ENCODE results near the gene RASD2.

Gene RASD2

DNA sequence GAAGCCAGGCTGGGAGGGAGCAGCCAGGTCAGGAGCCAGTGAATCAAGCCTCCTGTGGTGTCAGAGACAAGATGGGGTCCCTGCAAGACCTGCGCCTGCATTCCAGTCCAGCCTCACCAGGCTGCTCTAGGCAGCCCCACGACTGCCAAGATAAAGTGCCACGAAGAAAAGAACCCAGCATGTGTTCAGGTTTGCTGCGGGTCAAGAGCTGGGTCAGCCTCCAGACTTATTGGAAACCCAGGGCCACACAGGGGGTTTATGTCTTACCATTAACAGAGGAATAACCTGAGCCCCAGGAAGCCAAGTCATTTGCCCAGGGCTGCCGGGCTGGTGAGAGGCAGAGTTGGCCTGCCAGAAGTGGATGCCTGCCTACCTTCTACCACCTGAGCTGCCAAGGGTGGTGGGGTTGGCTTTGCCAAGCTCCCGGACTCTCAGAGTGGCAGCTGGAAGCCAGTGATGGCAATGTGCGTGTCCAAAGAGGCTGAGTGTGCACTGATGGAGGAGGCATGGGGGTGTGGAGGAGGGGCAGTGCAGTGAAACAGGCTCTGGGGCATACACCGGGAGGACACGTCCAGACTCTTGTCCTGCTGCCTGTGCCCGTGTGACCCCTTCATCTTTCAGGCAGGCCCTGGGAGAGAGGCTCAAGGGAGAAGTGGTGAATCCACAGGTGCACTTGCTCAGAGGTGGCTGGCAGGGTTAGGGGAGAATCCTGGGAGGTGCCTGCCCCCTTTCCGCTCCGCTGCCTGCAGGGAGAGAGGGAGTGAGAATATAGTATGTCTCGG, 1.7 kb downstream of the RASD2 start:
- no peak for DNase-seq

DNA sequence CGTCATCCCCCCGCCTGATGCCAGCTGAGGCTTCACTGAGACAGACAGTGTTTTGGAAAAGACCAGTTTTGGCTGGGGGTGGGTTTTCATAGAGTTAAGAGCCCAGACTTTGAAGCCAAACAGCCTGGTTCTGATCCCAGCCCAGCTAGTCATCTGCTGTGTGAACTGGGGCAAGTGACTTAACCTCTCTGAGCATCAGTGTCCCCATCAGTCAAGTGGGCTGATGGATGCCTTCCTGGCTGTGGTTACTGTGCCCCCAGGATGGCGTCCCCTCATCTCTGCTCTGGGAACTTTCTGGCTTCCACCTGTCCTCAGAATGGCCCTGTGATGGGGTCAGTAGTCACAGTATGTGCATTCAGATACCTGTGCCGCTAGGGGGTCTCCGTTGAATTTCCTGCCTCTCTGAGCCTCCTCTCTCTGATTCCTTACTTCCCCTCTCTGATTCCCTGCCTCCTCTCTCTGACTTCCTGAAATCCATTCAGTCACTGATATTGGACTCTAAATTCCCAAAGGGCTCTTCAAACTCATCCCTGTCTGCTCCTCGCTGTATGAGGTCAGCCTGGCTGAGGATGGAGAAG, 2.4 kb downstream of the RASD2 start:
- DNase-seq, result no peak

DNA sequence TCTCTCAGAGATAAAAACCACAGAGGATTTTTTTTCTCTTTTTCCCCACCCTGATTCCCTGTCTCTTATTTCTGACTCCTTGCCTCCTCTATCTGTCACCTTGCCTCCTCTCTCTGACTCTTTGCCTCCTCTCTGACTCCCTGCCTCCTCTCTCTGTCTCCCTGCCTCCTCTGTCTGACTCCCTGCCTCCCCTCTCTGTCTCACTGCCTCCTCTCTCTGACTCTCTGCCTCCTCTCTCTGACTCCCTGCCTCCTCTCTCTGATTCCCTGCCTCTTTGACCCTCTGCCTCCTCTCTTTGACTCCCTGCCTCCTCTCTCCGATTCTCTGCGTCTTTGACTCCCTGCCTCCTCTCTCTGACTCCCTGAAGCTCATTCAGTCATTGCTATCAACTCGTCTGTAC, 3.1 kb downstream of the RASD2 start:
- no peak for DNase-seq

DNA sequence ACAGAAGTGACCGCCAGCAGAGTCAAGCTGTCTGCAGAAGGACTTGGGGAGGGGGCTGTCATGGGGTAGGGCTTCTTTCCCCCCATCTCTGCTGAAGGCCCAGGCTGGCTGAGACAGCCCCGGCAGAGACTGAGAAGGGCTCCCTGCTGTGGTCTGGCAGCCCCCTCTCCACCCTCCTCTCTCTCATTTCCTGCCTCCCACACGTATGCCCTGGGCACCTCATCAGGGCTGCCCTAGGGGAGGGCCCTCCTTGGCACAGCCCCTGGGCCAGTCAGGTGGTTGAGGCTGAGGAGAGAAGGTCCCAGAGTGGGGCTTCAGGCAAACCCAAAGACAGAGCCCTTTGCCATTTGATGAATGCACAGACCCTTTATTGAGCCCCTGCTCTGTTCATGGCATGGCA, 3.6 kb downstream of the RASD2 start:
- no peak for DNase-seq

DNA sequence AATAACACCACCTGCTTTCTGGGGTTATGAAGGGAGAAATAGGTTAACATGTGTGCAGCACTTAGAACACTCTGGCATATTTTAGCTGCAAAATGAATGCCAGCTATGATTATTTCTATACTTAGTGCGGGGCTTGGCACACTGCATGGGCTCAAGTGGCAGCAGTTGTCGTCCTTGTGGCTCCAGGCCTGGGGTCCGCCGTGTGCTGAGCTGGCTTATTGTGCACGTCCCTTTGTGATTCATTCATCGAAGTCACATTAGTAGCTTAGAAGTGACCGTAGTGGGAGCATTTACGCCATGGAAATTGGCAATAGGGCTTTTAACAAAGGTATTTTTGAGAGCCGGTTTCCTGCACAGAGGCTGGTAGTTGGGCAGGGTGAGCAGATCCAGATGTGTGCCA, 4.2 kb downstream of the RASD2 start:
- DNase-seq, result no peak

DNA sequence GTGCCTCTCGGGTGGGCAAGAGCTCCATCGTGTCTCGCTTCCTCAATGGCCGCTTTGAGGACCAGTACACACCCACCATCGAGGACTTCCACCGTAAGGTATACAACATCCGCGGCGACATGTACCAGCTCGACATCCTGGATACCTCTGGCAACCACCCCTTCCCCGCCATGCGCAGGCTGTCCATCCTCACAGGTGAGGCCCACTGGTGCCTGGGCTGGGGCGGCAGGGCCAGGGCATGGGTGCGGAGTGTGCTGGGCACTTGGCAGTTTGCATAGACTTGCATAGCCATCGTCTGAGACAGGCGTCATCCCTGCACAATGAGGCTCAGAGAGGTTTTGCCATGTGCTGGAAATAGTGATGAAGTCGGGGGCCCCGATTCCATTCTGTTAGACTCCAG, 6.3 kb downstream of the RASD2 start:
- no peak for DNase-seq

DNA sequence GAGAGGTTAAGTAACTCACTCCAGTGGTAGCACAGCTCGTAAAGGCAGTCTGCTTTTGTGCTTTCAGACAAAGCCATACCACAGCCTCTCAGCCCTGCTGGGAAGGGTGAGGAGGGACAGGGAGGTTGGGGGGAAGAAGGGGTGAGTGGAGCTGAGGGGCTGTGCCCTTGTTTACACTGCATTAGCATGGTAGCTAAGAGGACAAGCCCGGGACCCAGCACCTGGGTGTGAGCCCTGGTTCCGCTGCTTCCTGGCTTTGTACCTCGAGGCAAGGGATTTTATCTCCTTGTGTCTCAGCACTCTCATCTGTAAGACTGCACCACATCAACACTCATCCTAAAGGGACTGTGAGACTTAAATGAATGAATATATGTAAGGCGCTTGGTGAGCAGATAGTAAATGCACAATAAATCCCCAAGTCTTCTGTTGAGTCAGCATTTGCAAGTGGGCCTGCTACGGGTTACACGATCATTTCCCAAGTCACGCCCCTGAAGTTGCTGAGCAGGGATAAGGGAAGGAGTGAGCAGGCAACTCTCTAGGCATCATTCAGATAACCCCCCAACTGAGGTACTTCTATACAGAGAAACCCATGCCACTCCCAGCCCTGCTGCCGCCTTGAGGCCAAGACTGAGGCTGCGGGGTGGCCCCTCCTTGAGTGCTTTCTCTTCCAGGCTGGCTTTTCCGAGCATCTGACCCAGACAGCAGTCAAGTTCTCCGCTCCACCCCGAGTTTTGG, 7.5 kb downstream of the RASD2 start:
- no peak for DNase-seq

DNA sequence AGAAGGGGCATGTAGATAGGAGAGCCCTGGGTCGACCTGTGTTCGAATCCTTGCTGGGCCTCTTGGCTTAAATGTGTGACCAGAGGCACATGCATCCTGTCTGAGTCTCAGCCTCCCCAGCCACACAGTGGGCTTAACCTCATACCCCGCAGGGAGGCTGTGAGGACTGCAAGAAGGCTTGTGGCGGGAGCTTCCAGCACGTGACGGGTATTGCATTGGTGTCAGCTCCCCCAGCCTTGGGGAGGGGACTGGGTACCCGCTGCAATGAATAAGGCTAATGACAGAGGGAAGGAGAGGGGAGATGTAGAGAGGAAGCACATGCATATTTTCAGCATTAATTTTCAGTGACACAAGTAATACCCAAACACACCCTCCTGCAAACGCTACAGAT, 8.1 kb downstream of the RASD2 start:
- no peak for DNase-seq

DNA sequence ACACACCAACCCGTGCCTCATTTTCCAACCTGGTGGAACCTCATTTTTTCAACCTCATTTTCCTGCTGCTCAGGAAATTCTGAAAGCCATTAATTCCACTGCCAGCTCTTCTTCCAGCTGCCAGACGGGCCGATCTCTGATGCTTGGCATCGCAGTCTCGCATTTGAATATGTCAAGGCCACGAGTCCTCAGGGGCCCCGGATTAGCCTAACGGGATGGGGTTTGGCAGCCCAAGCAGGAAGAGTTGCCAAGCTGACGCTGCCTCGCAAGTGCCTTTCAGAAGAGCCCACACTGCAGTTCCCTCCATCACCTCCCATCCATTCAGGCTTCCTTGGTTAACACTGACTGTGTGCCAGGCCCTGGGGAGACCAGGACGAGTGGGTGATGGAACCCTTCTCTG, 8.7 kb downstream of the RASD2 start:
- peak; percentile 80 for DNase-seq

DNA sequence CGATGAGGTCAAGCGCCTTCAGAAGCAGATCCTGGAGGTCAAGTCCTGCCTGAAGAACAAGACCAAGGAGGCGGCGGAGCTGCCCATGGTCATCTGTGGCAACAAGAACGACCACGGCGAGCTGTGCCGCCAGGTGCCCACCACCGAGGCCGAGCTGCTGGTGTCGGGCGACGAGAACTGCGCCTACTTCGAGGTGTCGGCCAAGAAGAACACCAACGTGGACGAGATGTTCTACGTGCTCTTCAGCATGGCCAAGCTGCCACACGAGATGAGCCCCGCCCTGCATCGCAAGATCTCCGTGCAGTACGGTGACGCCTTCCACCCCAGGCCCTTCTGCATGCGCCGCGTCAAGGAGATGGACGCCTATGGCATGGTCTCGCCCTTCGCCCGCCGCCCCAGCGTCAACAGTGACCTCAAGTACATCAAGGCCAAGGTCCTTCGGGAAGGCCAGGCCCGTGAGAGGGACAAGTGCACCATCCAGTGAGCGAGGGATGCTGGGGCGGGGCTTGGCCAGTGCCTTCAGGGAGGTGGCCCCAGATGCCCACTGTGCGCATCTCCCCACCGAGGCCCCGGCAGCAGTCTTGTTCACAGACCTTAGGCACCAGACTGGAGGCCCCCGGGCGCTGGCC, 11.0 kb downstream of the RASD2 start:
- no peak for DNase-seq

DNA sequence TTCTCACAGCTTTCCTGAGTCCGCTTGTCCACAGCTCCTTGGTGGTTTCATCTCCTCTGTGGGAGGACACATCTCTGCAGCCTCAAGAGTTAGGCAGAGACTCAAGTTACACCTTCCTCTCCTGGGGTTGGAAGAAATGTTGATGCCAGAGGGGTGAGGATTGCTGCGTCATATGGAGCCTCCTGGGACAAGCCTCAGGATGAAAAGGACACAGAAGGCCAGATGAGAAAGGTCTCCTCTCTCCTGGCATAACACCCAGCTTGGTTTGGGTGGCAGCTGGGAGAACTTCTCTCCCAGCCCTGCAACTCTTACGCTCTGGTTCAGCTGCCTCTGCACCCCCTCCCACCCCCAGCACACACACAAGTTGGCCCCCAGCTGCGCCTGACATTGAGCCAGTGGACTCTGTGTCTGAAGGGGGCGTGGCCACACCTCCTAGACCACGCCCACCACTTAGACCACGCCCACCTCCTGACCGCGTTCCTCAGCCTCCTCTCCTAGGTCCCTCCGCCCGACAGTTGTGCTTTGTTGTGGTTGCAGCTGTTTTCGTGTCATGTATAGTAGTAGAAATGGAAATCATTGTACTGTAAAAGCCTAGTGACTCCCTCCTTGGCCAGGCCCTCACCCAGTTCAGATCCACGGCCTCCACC, 11.7 kb downstream of the RASD2 start:
- no peak for DNase-seq

DNA sequence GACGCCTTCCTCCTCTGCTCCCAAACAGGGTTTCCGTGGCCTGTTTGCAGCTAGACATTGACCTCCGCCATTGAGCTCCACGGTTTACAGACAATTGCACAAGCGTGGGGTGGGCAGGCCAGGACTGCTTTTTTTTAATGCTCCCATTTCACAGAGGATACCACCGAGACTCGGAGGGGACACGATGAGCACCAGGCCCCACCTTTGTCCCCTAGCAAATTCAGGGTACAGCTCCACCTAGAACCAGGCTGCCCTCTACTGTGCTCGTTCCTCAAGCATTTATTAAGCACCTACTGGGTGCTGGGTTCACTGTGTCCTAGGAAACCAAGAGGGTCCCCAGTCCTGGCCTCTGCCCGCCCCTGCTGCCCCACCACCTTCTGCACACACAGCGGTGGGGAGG, 12.2 kb downstream of the RASD2 start:
- DNase-seq, result no peak

DNA sequence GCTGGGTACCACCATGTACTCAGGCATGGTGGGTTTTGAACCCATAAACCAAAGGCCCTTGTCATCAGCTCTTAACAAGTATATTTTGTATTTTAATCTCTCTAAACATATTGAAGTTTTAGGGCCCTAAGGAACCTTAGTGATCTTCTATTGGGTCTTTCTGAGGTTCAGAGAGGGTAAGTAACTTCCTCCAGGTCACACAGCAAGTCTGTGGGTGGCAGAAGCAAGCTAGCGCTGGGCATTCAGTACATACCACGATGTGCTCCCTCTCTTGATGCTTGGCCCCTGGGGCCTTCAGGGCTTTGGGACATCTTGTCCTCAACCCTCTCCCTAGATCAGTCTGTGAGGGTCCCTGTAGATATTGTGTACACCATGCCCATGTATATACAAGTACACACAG, 12.7 kb downstream of the RASD2 start:
- no peak for DNase-seq

DNA sequence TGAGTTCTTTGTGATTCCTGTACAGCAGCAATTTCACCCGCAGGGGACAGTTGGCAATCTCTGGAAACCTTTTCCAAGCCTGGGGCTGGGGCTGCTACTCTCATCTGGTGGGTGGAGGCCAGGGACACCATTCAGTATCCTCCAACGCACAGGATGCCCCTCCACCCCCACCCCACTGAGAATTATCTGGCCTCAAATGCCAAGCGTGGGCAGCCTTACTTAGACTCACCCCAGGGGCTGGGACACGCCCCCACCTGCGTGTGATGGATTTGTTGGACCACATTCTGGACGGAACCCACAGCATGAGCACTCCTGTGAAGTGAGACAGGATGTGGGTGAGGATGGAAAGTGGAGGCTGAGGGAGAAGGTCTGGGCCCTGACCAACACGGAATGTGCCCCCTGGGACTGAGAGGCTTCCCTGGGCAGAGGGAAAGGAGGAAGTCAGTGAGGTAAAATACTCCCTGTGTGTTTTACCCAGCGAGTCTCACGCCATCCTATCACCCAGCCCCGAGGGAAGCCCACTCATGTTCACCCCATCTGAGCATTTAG, 13.7 kb downstream of the RASD2 start:
- no peak for DNase-seq

DNA sequence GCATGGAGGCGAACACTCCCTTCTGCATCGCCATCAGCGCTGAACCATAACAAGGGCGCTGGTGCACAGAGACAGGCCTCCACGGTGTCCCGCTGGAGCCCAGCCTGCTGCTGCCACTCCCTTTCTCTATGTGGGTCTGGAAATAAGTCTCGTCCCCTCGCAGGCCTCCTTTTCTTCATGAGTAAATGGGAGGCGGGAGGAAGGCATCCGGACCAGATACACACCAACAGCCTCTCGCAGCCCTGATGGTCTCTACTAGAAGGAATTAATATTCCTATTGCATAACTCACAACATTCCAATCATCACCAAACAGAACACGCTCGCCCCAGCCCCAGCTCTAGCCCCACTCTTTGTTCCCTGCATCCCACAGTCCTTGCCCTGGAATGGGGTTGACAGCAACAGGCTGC, 14.9 kb downstream of the RASD2 start:
- no peak for DNase-seq

DNA sequence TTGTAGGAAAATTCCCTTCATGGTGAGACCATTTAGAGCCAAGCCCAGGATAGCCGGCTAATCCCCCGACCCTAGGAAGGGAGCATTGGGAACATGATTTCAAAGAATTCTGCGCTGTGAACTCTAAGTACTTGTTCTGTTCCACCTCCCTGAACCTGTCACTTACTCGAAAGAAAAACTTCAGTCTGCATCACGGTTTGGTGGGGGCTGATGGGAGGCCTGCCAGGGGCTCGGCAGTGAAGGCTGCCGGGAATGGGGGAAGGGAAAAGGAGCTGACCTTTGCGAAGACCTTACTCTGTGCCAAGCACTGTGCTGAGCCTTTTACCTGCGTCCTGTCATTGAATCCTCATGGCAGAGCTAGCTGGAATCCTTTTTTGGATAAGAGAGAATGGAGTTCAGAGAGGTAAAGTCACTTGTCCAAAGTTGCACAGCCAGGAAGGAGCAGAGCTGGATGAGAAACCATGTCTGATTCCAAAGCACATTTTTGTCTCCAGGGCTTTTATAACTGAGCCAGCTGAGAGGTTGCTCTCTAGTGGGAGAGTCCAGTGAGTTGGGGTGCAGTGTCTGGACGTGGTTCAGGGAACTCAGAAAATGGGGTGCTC, 15.4 kb downstream of the RASD2 start:
- DNase-seq, result no peak

DNA sequence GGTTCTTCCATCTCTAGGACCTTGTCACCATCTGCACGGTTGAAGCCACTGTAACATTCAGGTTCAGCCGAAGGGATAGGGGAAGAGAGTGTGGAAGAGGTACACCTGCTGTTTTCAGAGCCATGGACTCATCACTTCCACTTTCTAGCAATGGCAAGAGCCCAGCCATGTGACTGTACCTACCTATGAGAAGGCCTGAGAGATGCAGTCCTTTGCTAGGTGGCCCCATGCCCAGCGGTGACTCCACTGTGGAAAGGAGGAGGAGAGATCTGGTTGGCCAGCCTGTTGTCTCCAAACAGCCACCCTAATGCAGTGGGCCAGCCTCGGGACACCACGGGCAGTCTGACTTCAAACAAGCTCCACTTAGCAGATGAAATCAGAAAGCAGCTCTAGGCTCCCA, 16.0 kb downstream of the RASD2 start:
- no peak for DNase-seq

DNA sequence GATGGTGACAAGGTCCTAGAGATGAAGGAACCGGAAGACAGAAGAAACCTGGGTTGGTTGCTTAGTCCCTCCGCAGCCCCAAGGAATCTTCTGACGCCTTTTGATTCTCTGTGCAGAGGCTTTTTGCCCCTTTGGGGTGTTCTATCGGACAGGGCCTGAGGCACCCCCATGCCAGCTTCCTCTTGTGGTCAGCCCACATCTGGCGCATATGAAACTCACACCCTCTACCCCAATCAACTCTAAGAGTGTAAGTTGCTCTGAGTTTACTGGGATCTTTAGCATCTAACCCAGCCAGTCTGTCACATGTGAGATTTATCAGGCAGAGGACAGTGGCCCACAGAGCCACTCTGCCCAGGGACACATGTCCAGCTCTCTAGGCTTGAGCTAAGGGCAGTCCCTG, 17.4 kb downstream of the RASD2 start:
- no peak for DNase-seq

DNA sequence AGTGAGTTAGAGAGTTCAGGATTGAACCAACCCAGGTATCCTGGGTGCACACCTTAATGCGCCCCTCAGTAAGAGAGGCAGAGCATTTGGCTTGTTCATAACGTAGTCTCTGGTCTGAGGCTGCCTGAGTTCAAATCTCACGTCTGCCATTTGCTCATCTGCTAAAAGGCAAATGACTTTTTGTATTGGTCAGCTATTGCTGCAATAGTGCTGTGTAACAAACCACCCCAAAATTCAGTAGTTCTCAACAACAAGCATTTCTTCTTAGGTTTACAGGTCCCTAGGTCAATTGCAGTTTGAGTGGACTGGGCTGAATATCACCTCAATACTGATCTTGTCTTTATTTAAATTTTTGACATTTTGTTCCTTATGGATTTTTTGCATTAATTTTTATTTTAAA, 18.1 kb downstream of the RASD2 start:
- no peak for DNase-seq

DNA sequence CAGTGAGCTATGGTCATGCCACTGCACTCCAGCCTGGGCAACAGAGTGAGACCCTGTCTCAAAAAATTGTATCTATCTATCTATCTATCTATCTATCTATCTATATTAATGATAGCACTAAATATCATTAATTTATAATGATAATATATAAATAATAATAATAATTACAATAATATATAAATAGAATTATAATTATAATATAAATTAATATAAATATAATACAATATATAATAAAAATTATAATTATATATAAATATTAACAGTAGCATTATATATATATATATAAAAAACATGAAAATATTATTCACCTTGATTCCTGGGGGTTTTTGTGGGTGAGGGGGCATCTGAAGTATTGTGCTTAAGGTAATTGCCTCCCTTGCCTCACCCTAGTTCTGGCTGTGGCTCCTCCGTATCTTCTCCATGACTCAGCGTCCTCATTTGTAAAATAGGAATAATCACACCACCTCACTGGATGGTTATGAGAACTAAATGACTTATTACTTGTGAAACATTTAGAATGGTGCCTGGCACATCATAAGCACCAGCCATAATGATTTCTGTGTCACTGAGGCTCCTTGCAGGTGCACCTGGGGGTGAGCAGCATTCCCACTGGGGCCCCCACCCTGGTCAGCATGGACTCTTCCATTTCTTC, 18.8 kb downstream of the RASD2 start:
- no peak for DNase-seq

DNA sequence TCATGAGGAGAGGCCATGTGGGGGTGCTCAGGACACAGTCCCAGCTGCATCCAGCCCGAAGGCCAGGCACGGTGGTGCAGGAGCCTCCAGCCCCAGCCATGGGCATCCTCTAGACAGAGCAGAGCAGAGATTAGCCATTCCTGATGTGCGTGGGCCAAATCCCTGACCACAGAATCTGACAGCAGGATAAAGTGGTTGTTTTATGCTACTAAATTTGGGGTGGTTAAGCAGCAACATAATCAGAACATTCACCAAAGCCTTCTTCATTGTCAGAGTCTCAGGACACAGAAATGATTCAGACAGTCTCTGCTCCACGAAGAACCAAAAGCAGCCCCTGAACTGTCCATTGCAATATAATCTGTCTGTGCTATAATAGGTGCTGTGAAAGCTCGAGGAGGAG, 19.7 kb downstream of the RASD2 start:
- DNase-seq, result no peak

DNA sequence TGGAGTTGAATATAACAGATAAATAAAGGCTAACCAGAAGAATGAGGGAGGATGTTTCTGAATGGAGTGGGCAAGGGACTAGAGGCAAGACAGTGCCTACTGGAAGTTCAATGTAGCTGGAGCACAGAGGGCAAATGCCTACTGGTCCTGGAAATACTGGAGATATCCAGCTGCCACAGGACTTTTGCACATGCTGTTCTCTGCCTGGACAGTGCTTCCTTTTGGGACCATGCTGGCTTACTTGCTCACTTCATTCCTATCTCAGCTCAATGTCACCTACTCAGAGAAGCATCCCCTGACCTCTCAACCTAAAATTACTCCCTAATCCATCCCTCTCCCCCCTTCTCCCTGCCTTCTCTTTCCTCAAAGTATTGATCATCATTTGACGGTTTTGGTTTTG, 20.2 kb downstream of the RASD2 start:
- DNase-seq, result no peak
